GM23338 (cell line): ENCODE results near the gene PIAS4. TPM values are rescaled to one million over a fixed set of nuclear protein-coding genes. Genes with fewer than 3 reads are reported as not detected.

ENCODE experiments used
- ATAC-seq: fragments of 200-7000 bp; cut with Tn5 transposase; 3 replicates; pipeline ENCODE4 v1.9.1; 2020
- DNase-seq: peaks from one replicate; pipeline ENCODE4 v3.0.0-alpha.2; 2015; ENCODE audit warnings: low spot score
- H2AFZ ChIP-seq: fragments of 200-600 bp; sonication (generic); 2 replicates; pipeline ENCODE4 v1.8.0; 2016; ENCODE audit warnings: antibody characterized with exemption, mild to moderate bottlenecking, moderate library complexity
- H3F3A ChIP-seq: fragments of 200-600 bp; sonication (generic); replicated peaks from 2 replicates; pipeline ENCODE4 v1.8.0; 2017; ENCODE audit warnings: antibody characterized with exemption, mixed run types, low read depth
- H3K27ac ChIP-seq: fragments of 200-600 bp; sonication (generic); 2 replicates; pipeline ENCODE4 v1.6.1; 2016; ENCODE audit warnings: low read depth
- H3K27me3 ChIP-seq: fragments of 200-600 bp; sonication (generic); 2 replicates; pipeline ENCODE4 v1.8.0; 2016; ENCODE audit warnings: mild to moderate bottlenecking, mixed run types, moderate library complexity; ENCODE audit not compliant: insufficient read depth
- H3K36me3 ChIP-seq: fragments of 200-600 bp; sonication (generic); 2 replicates; pipeline ENCODE4 v1.8.0; 2016; ENCODE audit warnings: mild to moderate bottlenecking; ENCODE audit not compliant: insufficient read depth
- H3K4me1 ChIP-seq: fragments of 200-600 bp; sonication (generic); 2 replicates; pipeline ENCODE4 v1.8.0; 2016; ENCODE audit warnings: mild to moderate bottlenecking, moderate library complexity; ENCODE audit not compliant: insufficient read depth
- H3K4me2 ChIP-seq: fragments of 200-600 bp; sonication (generic); 2 replicates; pipeline ENCODE4 v1.7.1; 2017; ENCODE audit warnings: mixed run types
- H3K4me3 ChIP-seq: fragments of 200-600 bp; sonication (generic); 2 replicates; pipeline ENCODE4 v1.6.1; 2016; ENCODE audit warnings: mixed run types
- H3K79me2 ChIP-seq: fragments of 200-600 bp; sonication (generic); replicated peaks from 2 replicates; pipeline ENCODE4 v1.8.0; 2017; ENCODE audit warnings: mild to moderate bottlenecking; ENCODE audit not compliant: insufficient read depth
- H3K9me2 ChIP-seq: fragments of 200-600 bp; sonication (generic); 2 replicates; pipeline ENCODE4 v1.8.0; 2017; ENCODE audit not compliant: insufficient read depth
- H4K20me1 ChIP-seq: fragments of 200-600 bp; sonication (generic); replicated peaks from 2 replicates; pipeline ENCODE4 v1.8.0; 2017; ENCODE audit warnings: mild to moderate bottlenecking; ENCODE audit not compliant: insufficient read depth
- H3K27ac Mint-ChIP-seq: 2 replicates; pipeline ENCODE4 v1.8.0; 2020; ENCODE audit warnings: inconsistent platforms, mild to moderate bottlenecking, moderate library complexity, mixed read lengths
- H3K27me3 Mint-ChIP-seq: 3 replicates; pipeline ENCODE4 v1.8.0; 2022; ENCODE audit warnings: low read depth, mild to moderate bottlenecking, moderate library complexity, mixed read lengths, inconsistent platforms; ENCODE audit not compliant: insufficient read depth, poor library complexity
- H3K36me3 Mint-ChIP-seq: 3 replicates; pipeline ENCODE4 v1.8.0; 2021; ENCODE audit warnings: low read depth, mild to moderate bottlenecking, inconsistent platforms, moderate library complexity, mixed read lengths
- H3K4me1 Mint-ChIP-seq: 3 replicates; pipeline ENCODE4 v1.8.0; 2020; ENCODE audit warnings: mild to moderate bottlenecking, inconsistent platforms, mixed read lengths
- H3K4me3 Mint-ChIP-seq: 3 replicates; pipeline ENCODE4 v1.8.0; 2021; ENCODE audit warnings: moderate library complexity, mild to moderate bottlenecking, inconsistent platforms, mixed read lengths
- H3K9me3 Mint-ChIP-seq: 3 replicates; pipeline ENCODE4 v1.8.0; 2020; ENCODE audit warnings: moderate library complexity, mild to moderate bottlenecking, inconsistent platforms, mixed read lengths
- CREB1 ChIP-seq: fragments of 250-450 bp; sonication (Bioruptor Pico); IDR thresholded peaks from 2 replicates; pipeline ENCODE4 v1.5.0; 2020; ENCODE audit warnings: low read depth, mild to moderate bottlenecking, moderate library complexity
- EZH2 ChIP-seq: fragments of 200-600 bp; sonication (generic); IDR thresholded peaks from one replicate; pipeline ENCODE4 v1.8.0; 2017; ENCODE audit warnings: antibody characterized with exemption, mild to moderate bottlenecking, low read depth; ENCODE audit not compliant: unreplicated experiment
- EZH2phosphoT487 ChIP-seq: fragments of 200-600 bp; sonication (generic); IDR thresholded peaks from one replicate; pipeline ENCODE4 v1.8.1; 2018; ENCODE audit warnings: antibody characterized with exemption; ENCODE audit not compliant: unreplicated experiment
- JUNB ChIP-seq: IDR thresholded peaks from one replicate; pipeline ENCODE4 v1.6.1; 2016; ENCODE audit warnings: antibody characterized with exemption; ENCODE audit not compliant: unreplicated experiment
- NANOG ChIP-seq: IDR thresholded peaks from 2 replicates; pipeline ENCODE4 v1.6.1; 2016; ENCODE audit warnings: antibody characterized with exemption, borderline replicate concordance
- POLR2AphosphoS5 ChIP-seq: IDR thresholded peaks from 2 replicates; pipeline ENCODE4 v1.6.1; 2016; ENCODE audit warnings: antibody characterized with exemption, low read depth
- STAT1 ChIP-seq: IDR thresholded peaks from one replicate; pipeline ENCODE4 v1.6.1; 2016; ENCODE audit warnings: antibody characterized with exemption; ENCODE audit not compliant: unreplicated experiment
- ZNF114 ChIP-seq: fragments of 250-450 bp; sonication (Bioruptor Pico); IDR thresholded peaks from 2 replicates; pipeline ENCODE4 v1.5.0; 2020; ENCODE audit warnings: mild to moderate bottlenecking, moderate library complexity
- ZNF331 ChIP-seq: fragments of 250-450 bp; sonication (Bioruptor Pico); IDR thresholded peaks from 2 replicates; pipeline ENCODE4 v1.5.0; 2020; ENCODE audit warnings: low read depth, mild to moderate bottlenecking, moderate library complexity
- polyA plus RNA-seq: library from polyadenylated mRNA; unstranded; fragments of >200 nt; fragmentation: Nextera tagmentation; extraction: Ambion mirVana; gene quantifications from 2 replicates; pipeline ENCODE4 v1.2.1, GENCODE V29; 2016
- total RNA-seq: library from RNA; depleted of rRNA; stranded (reverse); fragments of >200 nt; shearing (Covaris generic); gene quantifications from 2 replicates; pipeline ENCODE4 v1.2.3, GENCODE V29; 2014
- TF ChIP-seq, protein P1 (sequence below): fragments of 250-450 bp; sonication (Bioruptor Pico); IDR thresholded peaks from 2 replicates; pipeline ENCODE4 v1.5.0; 2020; ENCODE audit warnings: mild to moderate bottlenecking, moderate library complexity
- TF ChIP-seq, protein P2 (sequence below): IDR thresholded peaks from 2 replicates; pipeline ENCODE4 v1.6.1; 2016; ENCODE audit warnings: antibody characterized with exemption
- TF ChIP-seq, protein P3 (sequence below): IDR thresholded peaks from one replicate; pipeline ENCODE4 v1.6.1; 2018; ENCODE audit warnings: antibody characterized with exemption; ENCODE audit not compliant: unreplicated experiment
- TF ChIP-seq, protein P4 (sequence below), 2 experiments: fragments of 200-600 bp in 1 of 2; sonication (generic) in 1 of 2; conservative IDR thresholded peaks; 2 replicates each; pipeline versions ENCODE4 v1.5.1 to v1.6.1; 2016 to 2017; ENCODE audit warnings: antibody characterized with exemption in 2 of 2, low read depth in 2 of 2, mild to moderate bottlenecking in 2 of 2, moderate library complexity in 1 of 2

PIAS4 gene
- total and polyA plus RNA-seq, 2 experiments from 2014 or later = 17.0 to 48.4 TPM

DNA sequence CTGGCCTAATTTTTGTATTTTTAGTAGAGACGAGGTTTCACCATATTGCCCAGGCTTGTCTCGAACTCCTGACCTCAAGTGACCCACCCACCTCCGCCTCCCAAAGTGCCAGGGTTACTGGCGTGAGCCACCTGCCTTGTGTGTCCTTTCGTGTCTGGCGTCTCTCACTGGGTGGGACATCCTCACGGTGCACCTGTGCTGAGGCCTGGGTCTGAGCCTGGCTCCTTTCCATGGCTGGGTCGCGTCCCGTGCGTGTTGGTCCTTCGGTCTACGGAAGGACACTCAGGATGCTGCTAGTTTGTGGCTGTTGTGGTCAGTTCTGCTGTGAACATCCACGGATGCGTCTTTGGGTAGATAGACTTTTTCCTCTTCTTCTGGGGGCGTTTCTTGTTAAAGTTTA lies 19.6 kb downstream of the PIAS4 start:
- DNase-seq = no peak
- no peak for ATAC-seq
- Mint-ChIP-seq H3K4me3 (no peak overlapping the region), H3K27me3 (no peaks in the 10 kb centered on the region), H3K27ac (no peak overlapping the region), H3K4me1 (no peaks in the 10 kb centered on the region), H3K9me3 (no peaks in the 10 kb centered on the region), H3K36me3 (peaks cover 35% of the 10 kb centered on the region)
- Histone ChIP-seq H3K4me2 (no peak overlapping the region), H3F3A (no peaks in the 10 kb centered on the region), H3K4me1 (no peaks in the 10 kb centered on the region), H4K20me1 (peaks cover 7% of the 10 kb centered on the region), H2AFZ (no peak overlapping the region), H3K27ac (no peak overlapping the region), H3K27me3 (no peaks in the 10 kb centered on the region), H3K36me3 (no peaks in the 10 kb centered on the region; the same call in 1 of the 2 replicates), H3K79me2 (peaks cover 8% of the 10 kb centered on the region), H3K9me2 (no peaks in the 10 kb centered on the region), H3K4me3 (no peak overlapping the region)
- no peak for TF ChIP-seq POLR2AphosphoS5
- TF ChIP-seq JUNB = no peak
- TF ChIP-seq EZH2phosphoT487 = no peak
- no peak for TF ChIP-seq ZNF114 (CRISPR knock-in tag)
- TF ChIP-seq STAT1 = no peak
- TF ChIP-seq, protein P1, sequence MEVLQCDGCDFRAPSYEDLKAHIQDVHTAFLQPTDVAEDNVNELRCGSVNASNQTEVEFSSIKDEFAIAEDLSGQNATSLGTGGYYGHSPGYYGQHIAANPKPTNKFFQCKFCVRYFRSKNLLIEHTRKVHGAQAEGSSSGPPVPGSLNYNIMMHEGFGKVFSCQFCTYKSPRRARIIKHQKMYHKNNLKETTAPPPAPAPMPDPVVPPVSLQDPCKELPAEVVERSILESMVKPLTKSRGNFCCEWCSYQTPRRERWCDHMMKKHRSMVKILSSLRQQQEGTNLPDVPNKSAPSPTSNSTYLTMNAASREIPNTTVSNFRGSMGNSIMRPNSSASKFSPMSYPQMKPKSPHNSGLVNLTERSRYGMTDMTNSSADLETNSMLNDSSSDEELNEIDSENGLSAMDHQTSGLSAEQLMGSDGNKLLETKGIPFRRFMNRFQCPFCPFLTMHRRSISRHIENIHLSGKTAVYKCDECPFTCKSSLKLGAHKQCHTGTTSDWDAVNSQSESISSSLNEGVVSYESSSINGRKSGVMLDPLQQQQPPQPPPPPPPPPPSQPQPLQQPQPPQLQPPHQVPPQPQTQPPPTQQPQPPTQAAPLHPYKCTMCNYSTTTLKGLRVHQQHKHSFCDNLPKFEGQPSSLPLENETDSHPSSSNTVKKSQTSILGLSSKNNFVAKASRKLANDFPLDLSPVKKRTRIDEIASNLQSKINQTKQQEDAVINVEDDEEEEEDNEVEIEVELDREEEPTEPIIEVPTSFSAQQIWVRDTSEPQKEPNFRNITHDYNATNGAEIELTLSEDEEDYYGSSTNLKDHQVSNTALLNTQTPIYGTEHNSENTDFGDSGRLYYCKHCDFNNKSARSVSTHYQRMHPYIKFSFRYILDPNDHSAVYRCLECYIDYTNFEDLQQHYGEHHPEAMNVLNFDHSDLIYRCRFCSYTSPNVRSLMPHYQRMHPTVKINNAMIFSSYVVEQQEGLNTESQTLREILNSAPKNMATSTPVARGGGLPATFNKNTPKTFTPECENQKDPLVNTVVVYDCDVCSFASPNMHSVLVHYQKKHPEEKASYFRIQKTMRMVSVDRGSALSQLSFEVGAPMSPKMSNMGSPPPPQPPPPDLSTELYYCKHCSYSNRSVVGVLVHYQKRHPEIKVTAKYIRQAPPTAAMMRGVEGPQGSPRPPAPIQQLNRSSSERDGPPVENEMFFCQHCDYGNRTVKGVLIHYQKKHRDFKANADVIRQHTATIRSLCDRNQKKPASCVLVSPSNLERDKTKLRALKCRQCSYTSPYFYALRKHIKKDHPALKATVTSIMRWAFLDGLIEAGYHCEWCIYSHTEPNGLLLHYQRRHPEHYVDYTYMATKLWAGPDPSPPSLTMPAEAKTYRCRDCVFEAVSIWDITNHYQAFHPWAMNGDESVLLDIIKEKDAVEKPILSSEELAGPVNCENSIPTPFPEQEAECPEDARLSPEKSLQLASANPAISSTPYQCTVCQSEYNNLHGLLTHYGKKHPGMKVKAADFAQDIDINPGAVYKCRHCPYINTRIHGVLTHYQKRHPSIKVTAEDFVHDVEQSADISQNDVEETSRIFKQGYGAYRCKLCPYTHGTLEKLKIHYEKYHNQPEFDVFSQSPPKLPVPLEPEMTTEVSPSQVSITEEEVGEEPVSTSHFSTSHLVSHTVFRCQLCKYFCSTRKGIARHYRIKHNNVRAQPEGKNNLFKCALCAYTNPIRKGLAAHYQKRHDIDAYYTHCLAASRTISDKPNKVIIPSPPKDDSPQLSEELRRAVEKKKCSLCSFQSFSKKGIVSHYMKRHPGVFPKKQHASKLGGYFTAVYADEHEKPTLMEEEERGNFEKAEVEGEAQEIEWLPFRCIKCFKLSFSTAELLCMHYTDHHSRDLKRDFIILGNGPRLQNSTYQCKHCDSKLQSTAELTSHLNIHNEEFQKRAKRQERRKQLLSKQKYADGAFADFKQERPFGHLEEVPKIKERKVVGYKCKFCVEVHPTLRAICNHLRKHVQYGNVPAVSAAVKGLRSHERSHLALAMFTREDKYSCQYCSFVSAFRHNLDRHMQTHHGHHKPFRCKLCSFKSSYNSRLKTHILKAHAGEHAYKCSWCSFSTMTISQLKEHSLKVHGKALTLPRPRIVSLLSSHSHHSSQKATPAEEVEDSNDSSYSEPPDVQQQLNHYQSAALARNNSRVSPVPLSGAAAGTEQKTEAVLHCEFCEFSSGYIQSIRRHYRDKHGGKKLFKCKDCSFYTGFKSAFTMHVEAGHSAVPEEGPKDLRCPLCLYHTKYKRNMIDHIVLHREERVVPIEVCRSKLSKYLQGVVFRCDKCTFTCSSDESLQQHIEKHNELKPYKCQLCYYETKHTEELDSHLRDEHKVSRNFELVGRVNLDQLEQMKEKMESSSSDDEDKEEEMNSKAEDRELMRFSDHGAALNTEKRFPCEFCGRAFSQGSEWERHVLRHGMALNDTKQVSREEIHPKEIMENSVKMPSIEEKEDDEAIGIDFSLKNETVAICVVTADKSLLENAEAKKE (CRISPR knock-in tag) = no peak
- TF ChIP-seq ZNF331 = no peak
- TF ChIP-seq, protein P2, sequence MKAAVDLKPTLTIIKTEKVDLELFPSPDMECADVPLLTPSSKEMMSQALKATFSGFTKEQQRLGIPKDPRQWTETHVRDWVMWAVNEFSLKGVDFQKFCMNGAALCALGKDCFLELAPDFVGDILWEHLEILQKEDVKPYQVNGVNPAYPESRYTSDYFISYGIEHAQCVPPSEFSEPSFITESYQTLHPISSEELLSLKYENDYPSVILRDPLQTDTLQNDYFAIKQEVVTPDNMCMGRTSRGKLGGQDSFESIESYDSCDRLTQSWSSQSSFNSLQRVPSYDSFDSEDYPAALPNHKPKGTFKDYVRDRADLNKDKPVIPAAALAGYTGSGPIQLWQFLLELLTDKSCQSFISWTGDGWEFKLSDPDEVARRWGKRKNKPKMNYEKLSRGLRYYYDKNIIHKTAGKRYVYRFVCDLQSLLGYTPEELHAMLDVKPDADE = no peak
- TF ChIP-seq CREB1 (CRISPR knock-in tag) = no peak
- TF ChIP-seq EZH2 = no peak
- TF ChIP-seq, protein P3, sequence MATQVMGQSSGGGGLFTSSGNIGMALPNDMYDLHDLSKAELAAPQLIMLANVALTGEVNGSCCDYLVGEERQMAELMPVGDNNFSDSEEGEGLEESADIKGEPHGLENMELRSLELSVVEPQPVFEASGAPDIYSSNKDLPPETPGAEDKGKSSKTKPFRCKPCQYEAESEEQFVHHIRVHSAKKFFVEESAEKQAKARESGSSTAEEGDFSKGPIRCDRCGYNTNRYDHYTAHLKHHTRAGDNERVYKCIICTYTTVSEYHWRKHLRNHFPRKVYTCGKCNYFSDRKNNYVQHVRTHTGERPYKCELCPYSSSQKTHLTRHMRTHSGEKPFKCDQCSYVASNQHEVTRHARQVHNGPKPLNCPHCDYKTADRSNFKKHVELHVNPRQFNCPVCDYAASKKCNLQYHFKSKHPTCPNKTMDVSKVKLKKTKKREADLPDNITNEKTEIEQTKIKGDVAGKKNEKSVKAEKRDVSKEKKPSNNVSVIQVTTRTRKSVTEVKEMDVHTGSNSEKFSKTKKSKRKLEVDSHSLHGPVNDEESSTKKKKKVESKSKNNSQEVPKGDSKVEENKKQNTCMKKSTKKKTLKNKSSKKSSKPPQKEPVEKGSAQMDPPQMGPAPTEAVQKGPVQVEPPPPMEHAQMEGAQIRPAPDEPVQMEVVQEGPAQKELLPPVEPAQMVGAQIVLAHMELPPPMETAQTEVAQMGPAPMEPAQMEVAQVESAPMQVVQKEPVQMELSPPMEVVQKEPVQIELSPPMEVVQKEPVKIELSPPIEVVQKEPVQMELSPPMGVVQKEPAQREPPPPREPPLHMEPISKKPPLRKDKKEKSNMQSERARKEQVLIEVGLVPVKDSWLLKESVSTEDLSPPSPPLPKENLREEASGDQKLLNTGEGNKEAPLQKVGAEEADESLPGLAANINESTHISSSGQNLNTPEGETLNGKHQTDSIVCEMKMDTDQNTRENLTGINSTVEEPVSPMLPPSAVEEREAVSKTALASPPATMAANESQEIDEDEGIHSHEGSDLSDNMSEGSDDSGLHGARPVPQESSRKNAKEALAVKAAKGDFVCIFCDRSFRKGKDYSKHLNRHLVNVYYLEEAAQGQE = no peak
- no peak for TF ChIP-seq NANOG
- TF ChIP-seq, protein P4, sequence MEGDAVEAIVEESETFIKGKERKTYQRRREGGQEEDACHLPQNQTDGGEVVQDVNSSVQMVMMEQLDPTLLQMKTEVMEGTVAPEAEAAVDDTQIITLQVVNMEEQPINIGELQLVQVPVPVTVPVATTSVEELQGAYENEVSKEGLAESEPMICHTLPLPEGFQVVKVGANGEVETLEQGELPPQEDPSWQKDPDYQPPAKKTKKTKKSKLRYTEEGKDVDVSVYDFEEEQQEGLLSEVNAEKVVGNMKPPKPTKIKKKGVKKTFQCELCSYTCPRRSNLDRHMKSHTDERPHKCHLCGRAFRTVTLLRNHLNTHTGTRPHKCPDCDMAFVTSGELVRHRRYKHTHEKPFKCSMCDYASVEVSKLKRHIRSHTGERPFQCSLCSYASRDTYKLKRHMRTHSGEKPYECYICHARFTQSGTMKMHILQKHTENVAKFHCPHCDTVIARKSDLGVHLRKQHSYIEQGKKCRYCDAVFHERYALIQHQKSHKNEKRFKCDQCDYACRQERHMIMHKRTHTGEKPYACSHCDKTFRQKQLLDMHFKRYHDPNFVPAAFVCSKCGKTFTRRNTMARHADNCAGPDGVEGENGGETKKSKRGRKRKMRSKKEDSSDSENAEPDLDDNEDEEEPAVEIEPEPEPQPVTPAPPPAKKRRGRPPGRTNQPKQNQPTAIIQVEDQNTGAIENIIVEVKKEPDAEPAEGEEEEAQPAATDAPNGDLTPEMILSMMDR (conservative IDR thresholded peaks at IDR 0.05; ENCODE audit: low read depth in 2 of 2) = no peak
